Mesendoderm (in vitro differentiated cells): ENCODE data around the gene ZNF630.
A peak's percentile ranks its signal among the peaks of the same experiment; 100 is the strongest.
"Not testable (repeated sequence)": the region's sequence is repeated elsewhere in the genome, so short reads cannot be mapped to it uniquely, and the experiment has no call there.

Experiments used
- DNase-seq: peaks from one replicate; pipeline ENCODE4 v3.0.0; 2013
- H2AK5ac ChIP-seq: 2 replicates; pipeline ENCODE4 v1.6.1; 2013; ENCODE audit warnings: low read length, inconsistent platforms
- H2BK120ac ChIP-seq: 2 replicates; pipeline ENCODE4 v1.6.1; 2013; ENCODE audit warnings: low read depth, mild to moderate bottlenecking, low read length, moderate library complexity, mixed read lengths
- H2BK15ac ChIP-seq: replicated peaks from 2 replicates; pipeline ENCODE4 v1.6.1; 2013; ENCODE audit warnings: low read depth, mild to moderate bottlenecking, moderate library complexity
- H2BK5ac ChIP-seq: 2 replicates; pipeline ENCODE4 v1.6.1; 2013; ENCODE audit warnings: low read length, inconsistent platforms
- H3K18ac ChIP-seq: 2 replicates; pipeline ENCODE4 v1.6.1; 2013; ENCODE audit warnings: mild to moderate bottlenecking, low read length, mixed read lengths
- H3K23ac ChIP-seq: one replicate; pipeline ENCODE4 v1.6.1; 2013; ENCODE audit warnings: low read length
- H3K27ac ChIP-seq: 2 replicates; pipeline ENCODE4 v1.5.1; 2013; ENCODE audit warnings: low read depth, mild to moderate bottlenecking, inconsistent platforms, low read length, moderate library complexity
- H3K27me3 ChIP-seq: 2 replicates; pipeline ENCODE4 v1.6.1; 2013; ENCODE audit warnings: low read length, control low read depth, mild to moderate bottlenecking, inconsistent platforms; ENCODE audit not compliant: insufficient read depth, poor library complexity
- H3K36me3 ChIP-seq: 2 replicates; pipeline ENCODE4 v1.6.1; 2013; ENCODE audit warnings: low read length, inconsistent platforms; ENCODE audit not compliant: control insufficient read depth, insufficient read depth
- H3K4ac ChIP-seq: one replicate; pipeline ENCODE4 v1.6.1; 2013; ENCODE audit warnings: low read depth, mild to moderate bottlenecking, low read length, moderate library complexity
- H3K4me1 ChIP-seq: 2 replicates; pipeline ENCODE4 v1.6.1; 2013; ENCODE audit warnings: low read depth, low read length, inconsistent platforms; ENCODE audit not compliant: control insufficient read depth
- H3K4me2 ChIP-seq: 2 replicates; pipeline ENCODE4 v1.6.1; 2013; ENCODE audit warnings: low read length
- H3K4me3 ChIP-seq: 2 replicates; pipeline ENCODE4 v1.5.1; 2013; ENCODE audit warnings: mild to moderate bottlenecking, low read length
- H3K56ac ChIP-seq: one replicate; pipeline ENCODE4 v1.6.1; 2013; ENCODE audit warnings: low read length
- H3K79me1 ChIP-seq: 2 replicates; pipeline ENCODE4 v1.6.1; 2013; ENCODE audit warnings: low read length, inconsistent platforms
- H3K79me2 ChIP-seq: 2 replicates; pipeline ENCODE4 v1.6.1; 2013; ENCODE audit warnings: mild to moderate bottlenecking, low read length; ENCODE audit not compliant: control insufficient read depth, insufficient read depth
- H3K9ac ChIP-seq: 2 replicates; pipeline ENCODE4 v1.6.1; 2013; ENCODE audit warnings: low read length, inconsistent platforms
- H4K5ac ChIP-seq: one replicate; pipeline ENCODE4 v1.6.1; 2013; ENCODE audit warnings: low read length
- H4K8ac ChIP-seq: one replicate; pipeline ENCODE4 v1.6.1; 2013; ENCODE audit warnings: low read depth, mild to moderate bottlenecking, control low read depth, low read length, moderate library complexity
- WGBS: extraction: QIAGEN DNeasy Blood & Tissue Kit; methylation state at CpG from one replicate; pipeline ENCODE4 v1.1.7; 2013; ENCODE audit warnings: low lambda C conversion rate, missing lambda C conversion rate; ENCODE audit not compliant: insufficient coverage; ENCODE audit errors: extremely low coverage; 5-methylcytosine and 5-hydroxymethylcytosine counted together

Gene ZNF630

GRCh38 chrX:48028091-48028490, 43.3 kb downstream of the ZNF630 start:
- H3K56ac ChIP-seq, result no peak overlapping the region
- no peak overlapping the region for H3K18ac ChIP-seq
- no peak overlapping the region for H4K5ac ChIP-seq
- WGBS, result no CpG with 5 or more reads among the region's 8 CpGs
- H3K23ac ChIP-seq, result no peak overlapping the region
- H3K27ac ChIP-seq, result no peak overlapping the region
- H3K27me3 ChIP-seq, result no peaks in the 10 kb centered on the region
- H3K4me3 ChIP-seq, result no peak overlapping the region
- DNase-seq, result no peak
- no peaks in the 10 kb centered on the region for H3K79me2 ChIP-seq
- H3K4me2 ChIP-seq, result no peak overlapping the region
- H2BK120ac ChIP-seq, result no peak overlapping the region
- no peak overlapping the region for H3K9ac ChIP-seq
- no peaks in the 10 kb centered on the region for H3K4me1 ChIP-seq
- H2BK15ac ChIP-seq, result no peak overlapping the region
- H3K36me3 ChIP-seq, result no peaks in the 10 kb centered on the region
- H3K4ac ChIP-seq, result no peak overlapping the region
- H3K79me1 ChIP-seq, result no peaks in the 10 kb centered on the region
- no peak overlapping the region for H2AK5ac ChIP-seq
- no peak overlapping the region for H2BK5ac ChIP-seq
- H4K8ac ChIP-seq, result no peak overlapping the region

GRCh38 chrX:48027545-48027944, 43.9 kb downstream of the ZNF630 start:
- not testable (repeated sequence) for H3K9ac ChIP-seq, H3K18ac ChIP-seq, H3K79me2 ChIP-seq, H4K5ac ChIP-seq, H2AK5ac ChIP-seq, H3K27ac ChIP-seq, H3K27me3 ChIP-seq, H3K79me1 ChIP-seq, H3K56ac ChIP-seq, H2BK5ac ChIP-seq, H3K36me3 ChIP-seq, H3K4me1 ChIP-seq, H3K23ac ChIP-seq, H2BK120ac ChIP-seq, H3K4me2 ChIP-seq, DNase-seq, H3K4ac ChIP-seq, H3K4me3 ChIP-seq, H4K8ac ChIP-seq, H2BK15ac ChIP-seq
- WGBS, result no CpG with 5 or more reads among the region's 4 CpGs

GRCh38 chrX:48025561-48025960, 45.9 kb downstream of the ZNF630 start:
- Histone ChIP-seq H2BK15ac (no peak overlapping the region), H2AK5ac (no peak overlapping the region), H3K36me3 (no peaks in the 10 kb centered on the region), H2BK120ac (no peak overlapping the region), H3K27me3 (no peaks in the 10 kb centered on the region), H2BK5ac (no peak overlapping the region), H3K18ac (no peak overlapping the region), H3K79me1 (no peaks in the 10 kb centered on the region), H4K5ac (no peak overlapping the region), H3K79me2 (no peaks in the 10 kb centered on the region), H4K8ac (no peak overlapping the region), H3K4me3 (no peak overlapping the region), H3K4ac (no peak overlapping the region), H3K56ac (no peak overlapping the region), H3K23ac (no peak overlapping the region), H3K27ac (no peak overlapping the region), H3K4me1 (no peaks in the 10 kb centered on the region), H3K4me2 (no peak overlapping the region), H3K9ac (no peak overlapping the region)
- DNase-seq, result peak; percentile 72
- WGBS, result no CpG with 5 or more reads among the region's 7 CpGs

DNA sequence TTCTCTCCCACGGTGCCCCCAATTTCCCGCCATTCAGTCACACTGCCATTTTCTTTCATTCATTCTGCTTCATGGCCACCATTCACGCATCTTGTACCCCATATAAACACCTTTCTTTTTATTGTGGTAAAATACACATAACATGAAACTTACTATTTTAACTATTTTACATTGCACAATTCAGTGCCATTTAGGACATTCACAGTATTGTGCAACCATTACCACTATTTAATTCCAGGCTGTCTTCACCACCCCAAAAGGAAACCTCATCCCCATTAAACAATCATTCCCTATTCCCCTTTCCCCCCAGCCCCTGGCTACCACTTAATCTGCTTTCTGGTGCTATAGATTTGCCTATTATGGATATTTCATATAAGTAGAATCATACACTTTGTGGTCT, 48.7 kb downstream of the ZNF630 start:
- H3K4ac ChIP-seq, result no peak overlapping the region
- H3K27ac ChIP-seq, result no peak overlapping the region
- no peak overlapping the region for H2BK15ac ChIP-seq
- H3K9ac ChIP-seq, result no peak overlapping the region
- no peak overlapping the region for H3K4me2 ChIP-seq
- no peak overlapping the region for H4K8ac ChIP-seq
- no peak overlapping the region for H4K5ac ChIP-seq
- no peaks in the 10 kb centered on the region for H3K79me1 ChIP-seq
- H3K56ac ChIP-seq, result no peak overlapping the region
- H3K79me2 ChIP-seq, result no peaks in the 10 kb centered on the region
- no peak overlapping the region for H3K18ac ChIP-seq
- no peaks in the 10 kb centered on the region for H3K27me3 ChIP-seq
- H3K4me3 ChIP-seq, result no peak overlapping the region
- H3K36me3 ChIP-seq, result no peaks in the 10 kb centered on the region
- no peak overlapping the region for H2BK120ac ChIP-seq
- no peak for DNase-seq
- no CpG with 5 or more reads among the region's 3 CpGs for WGBS
- no peaks in the 10 kb centered on the region for H3K4me1 ChIP-seq
- H2BK5ac ChIP-seq, result no peak overlapping the region
- H2AK5ac ChIP-seq, result no peak overlapping the region
- no peak overlapping the region for H3K23ac ChIP-seq

- Histone ChIP-seq H3K27me3 (no peaks in the 10 kb centered on the region), H3K4ac (no peak overlapping the region), H4K8ac (no peak overlapping the region), H3K4me2 (no peak overlapping the region), H2BK120ac (no peak overlapping the region), H3K56ac (no peak overlapping the region), H3K27ac (no peak overlapping the region), H3K9ac (no peak overlapping the region), H2BK15ac (no peak overlapping the region), H3K4me3 (no peak overlapping the region), H3K36me3 (no peaks in the 10 kb centered on the region), H2BK5ac (no peak overlapping the region), H3K79me1 (no peaks in the 10 kb centered on the region), H3K23ac (no peak overlapping the region), H3K79me2 (no peaks in the 10 kb centered on the region), H3K18ac (no peak overlapping the region), H3K4me1 (no peaks in the 10 kb centered on the region), H2AK5ac (no peak overlapping the region), H4K5ac (no peak overlapping the region)
- no CpG with 5 or more reads among the region's 3 CpGs for WGBS
- DNase-seq, result no peak
Observed at GRCh38 chrX:48022100-48022499, 49.3 kb downstream of the ZNF630 start.
